Measurements from ENCODE around the gene TASP1. TPM values are rescaled to one million over a fixed set of nuclear protein-coding genes. Genes with fewer than 3 reads are reported as not detected.

TASP1 gene
- total RNA-seq, 1 donor from 2014 or later, result 15.9 TPM

GRCh38 chr20:13574071-13574470 lies 64.7 kb downstream of the TASP1 start:
- no peak for DNase-seq (ENCODE audit: low spot score)
- Mint-ChIP-seq H3K4me3 (ENCODE audit: unreplicated experiment) (no peak overlapping the region), H3K27me3 (ENCODE audit: unreplicated experiment) (no peaks in the 10 kb centered on the region), H3K36me3 (ENCODE audit: low read depth, unreplicated experiment) (peaks cover 8% of the 10 kb centered on the region), H3K4me1 (ENCODE audit: unreplicated experiment) (no peaks in the 10 kb centered on the region), H3K9me3 (ENCODE audit: unreplicated experiment) (no peaks in the 10 kb centered on the region), H3K27ac (ENCODE audit: unreplicated experiment) (no peak overlapping the region)
- TF ChIP-seq, protein P1, sequence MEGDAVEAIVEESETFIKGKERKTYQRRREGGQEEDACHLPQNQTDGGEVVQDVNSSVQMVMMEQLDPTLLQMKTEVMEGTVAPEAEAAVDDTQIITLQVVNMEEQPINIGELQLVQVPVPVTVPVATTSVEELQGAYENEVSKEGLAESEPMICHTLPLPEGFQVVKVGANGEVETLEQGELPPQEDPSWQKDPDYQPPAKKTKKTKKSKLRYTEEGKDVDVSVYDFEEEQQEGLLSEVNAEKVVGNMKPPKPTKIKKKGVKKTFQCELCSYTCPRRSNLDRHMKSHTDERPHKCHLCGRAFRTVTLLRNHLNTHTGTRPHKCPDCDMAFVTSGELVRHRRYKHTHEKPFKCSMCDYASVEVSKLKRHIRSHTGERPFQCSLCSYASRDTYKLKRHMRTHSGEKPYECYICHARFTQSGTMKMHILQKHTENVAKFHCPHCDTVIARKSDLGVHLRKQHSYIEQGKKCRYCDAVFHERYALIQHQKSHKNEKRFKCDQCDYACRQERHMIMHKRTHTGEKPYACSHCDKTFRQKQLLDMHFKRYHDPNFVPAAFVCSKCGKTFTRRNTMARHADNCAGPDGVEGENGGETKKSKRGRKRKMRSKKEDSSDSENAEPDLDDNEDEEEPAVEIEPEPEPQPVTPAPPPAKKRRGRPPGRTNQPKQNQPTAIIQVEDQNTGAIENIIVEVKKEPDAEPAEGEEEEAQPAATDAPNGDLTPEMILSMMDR (IDR thresholded peaks at IDR 0.05; ENCODE audit: unreplicated experiment), result no peak

GRCh38 chr20:13571662-13572061 lies 67.1 kb downstream of the TASP1 start:
- TF ChIP-seq, protein P1 (IDR thresholded peaks at IDR 0.05; ENCODE audit: unreplicated experiment), result no peak
- DNase-seq (ENCODE audit: low spot score), result no peak
- no peak overlapping the region for H3K4me3 Mint-ChIP-seq (ENCODE audit: unreplicated experiment)
- H3K4me1 Mint-ChIP-seq (ENCODE audit: unreplicated experiment), result peaks cover 3% of the 10 kb centered on the region
- no peak overlapping the region for H3K27ac Mint-ChIP-seq (ENCODE audit: unreplicated experiment)
- H3K36me3 Mint-ChIP-seq (ENCODE audit: low read depth, unreplicated experiment), result peaks cover 8% of the 10 kb centered on the region
- no peaks in the 10 kb centered on the region for H3K27me3 Mint-ChIP-seq (ENCODE audit: unreplicated experiment)
- no peaks in the 10 kb centered on the region for H3K9me3 Mint-ChIP-seq (ENCODE audit: unreplicated experiment)

DNA sequence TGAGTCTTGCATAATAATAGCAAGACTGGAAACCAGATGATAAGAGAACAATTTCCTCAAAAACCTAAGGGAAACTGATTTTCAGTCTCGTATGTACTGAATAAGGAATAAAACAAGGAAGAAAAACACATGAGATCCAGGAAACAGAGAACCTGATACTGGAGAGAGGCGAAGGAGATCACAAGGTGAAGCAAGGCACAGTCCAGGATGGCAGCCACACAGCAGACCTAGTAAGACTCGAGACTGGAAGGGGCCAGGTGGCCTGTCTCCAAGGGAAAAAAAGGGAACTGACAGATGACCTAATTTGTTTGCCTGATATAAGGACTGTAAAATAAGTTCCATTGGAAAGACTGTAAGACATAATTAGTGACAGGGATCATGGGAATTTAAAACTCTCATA lies 71.1 kb downstream of the TASP1 start:
- Mint-ChIP-seq H3K9me3 (ENCODE audit: unreplicated experiment) (no peaks in the 10 kb centered on the region), H3K27me3 (ENCODE audit: unreplicated experiment) (no peaks in the 10 kb centered on the region), H3K36me3 (ENCODE audit: low read depth, unreplicated experiment) (no peaks in the 10 kb centered on the region), H3K4me1 (ENCODE audit: unreplicated experiment) (peaks cover 3% of the 10 kb centered on the region), H3K27ac (ENCODE audit: unreplicated experiment) (peak overlapping the region; percentile 11), H3K4me3 (ENCODE audit: unreplicated experiment) (no peak overlapping the region)
- TF ChIP-seq, protein P1 (IDR thresholded peaks at IDR 0.05; ENCODE audit: unreplicated experiment), result no peak
- peak; percentile 11 for DNase-seq (ENCODE audit: low spot score)

DNA sequence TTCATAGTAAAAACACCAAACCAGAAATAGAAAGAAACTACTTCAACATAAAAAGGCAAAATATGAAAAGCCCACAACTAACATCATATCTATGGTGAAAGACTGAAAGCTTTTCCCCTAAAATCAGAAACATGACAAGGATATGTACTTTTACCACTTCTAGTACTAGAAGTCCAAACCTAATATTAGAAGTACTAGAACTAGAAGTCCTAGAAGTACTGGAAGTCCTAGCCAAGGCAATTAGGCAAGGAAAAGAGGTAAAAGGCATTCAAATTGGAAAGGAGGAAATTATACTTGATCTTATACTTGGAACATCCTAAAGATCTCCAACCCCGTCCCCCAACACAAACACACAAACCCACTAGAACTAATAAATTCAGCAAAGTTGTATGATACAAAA lies 74.9 kb downstream of the TASP1 start:
- Mint-ChIP-seq H3K36me3 (ENCODE audit: low read depth, unreplicated experiment) (no peaks in the 10 kb centered on the region), H3K4me3 (ENCODE audit: unreplicated experiment) (no peak overlapping the region), H3K27me3 (ENCODE audit: unreplicated experiment) (no peaks in the 10 kb centered on the region), H3K27ac (ENCODE audit: unreplicated experiment) (no peak overlapping the region), H3K4me1 (ENCODE audit: unreplicated experiment) (peaks cover 3% of the 10 kb centered on the region), H3K9me3 (ENCODE audit: unreplicated experiment) (no peaks in the 10 kb centered on the region)
- TF ChIP-seq, protein P1 (IDR thresholded peaks at IDR 0.05; ENCODE audit: unreplicated experiment), result no peak
- DNase-seq (ENCODE audit: low spot score), result no peak

DNA sequence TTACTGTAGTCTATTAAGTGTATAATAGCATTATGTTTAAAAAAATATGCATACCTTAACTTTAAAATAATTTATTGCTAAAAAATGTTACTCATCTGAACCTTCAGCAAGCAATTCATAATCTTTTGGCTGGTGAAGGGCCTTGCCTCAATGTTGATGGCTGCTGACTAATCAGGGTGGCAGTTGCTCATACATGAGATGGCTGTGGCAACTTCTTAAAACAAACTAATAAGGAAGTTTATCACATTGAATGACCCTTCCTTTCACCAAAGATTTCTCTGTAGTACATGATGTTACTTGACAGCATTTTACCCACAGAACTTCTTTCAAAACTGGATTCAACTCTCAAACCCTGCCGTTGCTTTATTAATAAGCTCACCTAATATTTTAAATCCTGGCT lies 84.0 kb downstream of the TASP1 start:
- TF ChIP-seq, protein P1 (IDR thresholded peaks at IDR 0.05; ENCODE audit: unreplicated experiment), result no peak
- no peak overlapping the region for H3K4me3 Mint-ChIP-seq (ENCODE audit: unreplicated experiment)
- peaks cover 7% of the 10 kb centered on the region for H3K4me1 Mint-ChIP-seq (ENCODE audit: unreplicated experiment)

More for the DNA sequence above, 84.0 kb downstream of the TASP1 start:
- Mint-ChIP-seq H3K27me3 (ENCODE audit: unreplicated experiment) (no peaks in the 10 kb centered on the region), H3K27ac (ENCODE audit: unreplicated experiment) (no peak overlapping the region), H3K9me3 (ENCODE audit: unreplicated experiment) (no peaks in the 10 kb centered on the region), H3K36me3 (ENCODE audit: low read depth, unreplicated experiment) (peaks cover 3% of the 10 kb centered on the region)
- DNase-seq (ENCODE audit: low spot score), result no peak
